GM12875 (cell line): ENCODE results near the gene LRP2.
"Not testable (repeated sequence)": the region's sequence is repeated elsewhere in the genome, so short reads cannot be mapped to it uniquely, and the experiment has no call there.

Source experiments
- H3K4me3 ChIP-seq: one replicate; pipeline ENCODE4 v1.5.1; 2011; ENCODE audit warnings: low read depth, low read length, control low read depth
- TF ChIP-seq, protein P1 (sequence below): IDR thresholded peaks from 2 replicates; pipeline ENCODE4 v1.5.1; 2011; ENCODE audit warnings: low read depth, mild to moderate bottlenecking, control low read depth, inconsistent platforms, low read length, moderate library complexity, borderline replicate concordance; ENCODE audit not compliant: insufficient read depth

Gene LRP2

DNA sequence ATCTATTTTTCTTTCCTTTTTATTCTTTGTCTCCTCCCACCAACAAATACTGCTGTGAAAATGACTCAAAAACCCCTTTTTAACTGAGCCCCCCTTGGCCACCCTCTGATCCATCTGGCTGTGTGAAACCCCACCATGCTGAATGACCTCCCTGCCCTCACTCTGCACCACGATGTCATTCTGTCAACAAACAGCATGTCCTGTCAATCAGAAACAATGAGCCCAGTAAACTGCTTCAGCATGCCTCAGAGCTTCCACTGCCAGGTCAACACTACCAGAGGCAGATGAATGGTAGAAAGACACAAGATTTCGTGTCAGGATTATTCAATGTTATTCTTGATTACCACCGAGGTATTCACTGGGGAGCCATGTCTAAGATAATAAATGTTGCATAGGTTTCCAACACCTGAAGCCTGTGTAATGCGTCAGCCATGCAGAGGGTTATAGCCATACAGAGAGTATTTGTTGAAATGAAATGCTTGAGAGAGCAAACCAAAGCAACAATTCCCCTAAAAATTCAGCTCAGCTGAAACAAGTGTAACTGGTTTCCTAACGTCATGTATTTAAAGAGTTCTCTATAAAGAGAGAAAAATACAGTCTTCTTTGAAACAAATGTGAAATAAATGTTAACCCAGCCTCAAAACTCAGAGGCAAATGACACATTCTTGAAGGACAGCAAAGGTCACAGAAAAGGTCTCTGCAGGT, 76.7 kb downstream of the LRP2 start:
- H3K4me3 ChIP-seq = no peak overlapping the region
- TF ChIP-seq, protein P1, sequence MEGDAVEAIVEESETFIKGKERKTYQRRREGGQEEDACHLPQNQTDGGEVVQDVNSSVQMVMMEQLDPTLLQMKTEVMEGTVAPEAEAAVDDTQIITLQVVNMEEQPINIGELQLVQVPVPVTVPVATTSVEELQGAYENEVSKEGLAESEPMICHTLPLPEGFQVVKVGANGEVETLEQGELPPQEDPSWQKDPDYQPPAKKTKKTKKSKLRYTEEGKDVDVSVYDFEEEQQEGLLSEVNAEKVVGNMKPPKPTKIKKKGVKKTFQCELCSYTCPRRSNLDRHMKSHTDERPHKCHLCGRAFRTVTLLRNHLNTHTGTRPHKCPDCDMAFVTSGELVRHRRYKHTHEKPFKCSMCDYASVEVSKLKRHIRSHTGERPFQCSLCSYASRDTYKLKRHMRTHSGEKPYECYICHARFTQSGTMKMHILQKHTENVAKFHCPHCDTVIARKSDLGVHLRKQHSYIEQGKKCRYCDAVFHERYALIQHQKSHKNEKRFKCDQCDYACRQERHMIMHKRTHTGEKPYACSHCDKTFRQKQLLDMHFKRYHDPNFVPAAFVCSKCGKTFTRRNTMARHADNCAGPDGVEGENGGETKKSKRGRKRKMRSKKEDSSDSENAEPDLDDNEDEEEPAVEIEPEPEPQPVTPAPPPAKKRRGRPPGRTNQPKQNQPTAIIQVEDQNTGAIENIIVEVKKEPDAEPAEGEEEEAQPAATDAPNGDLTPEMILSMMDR = no peak

GRCh38 chr2:169280502-169280901, 81.8 kb downstream of the LRP2 start:
- TF ChIP-seq, protein P1 = no peak
- no peak overlapping the region for H3K4me3 ChIP-seq

- TF ChIP-seq, protein P1 = no peak
- H3K4me3 ChIP-seq = no peak overlapping the region
Observed at GRCh38 chr2:169275696-169276444, 86.5 kb downstream of the LRP2 start.

DNA sequence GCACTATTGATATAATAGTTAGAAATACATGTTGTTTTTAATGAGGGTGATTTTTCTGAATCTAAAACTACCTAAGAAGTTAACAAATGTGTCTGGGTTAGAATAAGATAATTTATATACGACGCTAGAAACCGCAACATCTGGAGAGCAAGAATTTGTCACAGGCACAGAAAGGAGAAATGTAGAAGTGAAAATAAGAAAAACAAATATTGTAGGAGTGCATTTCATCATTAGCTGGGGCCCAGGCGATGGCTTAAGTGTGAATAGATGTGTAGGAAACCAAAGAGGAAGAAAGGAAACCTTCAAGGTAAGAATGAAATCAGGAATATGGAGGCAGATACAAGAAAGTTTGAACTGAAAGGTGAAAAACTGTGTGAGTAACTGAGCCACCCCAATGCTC, 90.3 kb downstream of the LRP2 start:
- H3K4me3 ChIP-seq = no peak overlapping the region
- TF ChIP-seq, protein P1 = no peak

DNA sequence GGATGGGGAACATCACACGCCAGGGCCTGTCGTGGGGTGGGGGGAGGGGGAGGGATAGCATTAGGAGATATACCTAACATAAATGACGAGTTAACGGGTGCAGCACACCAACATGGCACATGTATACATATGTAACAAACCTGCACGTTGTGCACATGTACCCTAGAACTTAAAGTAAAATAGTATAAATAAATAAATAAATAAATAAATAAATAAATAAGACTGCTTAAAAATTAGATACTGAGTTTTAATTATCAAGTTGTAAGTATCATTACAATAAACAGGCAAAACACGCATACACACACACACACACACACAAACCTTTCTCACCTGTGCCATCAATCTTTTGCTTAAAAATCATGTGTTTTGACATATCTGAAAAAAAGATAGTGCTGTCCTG, 91.8 kb downstream of the LRP2 start:
- H3K4me3 ChIP-seq = not testable (repeated sequence)

GRCh38 chr2:169265591-169265990, 96.7 kb downstream of the LRP2 start:
- TF ChIP-seq, protein P1 = no peak
- H3K4me3 ChIP-seq = no peak overlapping the region

- TF ChIP-seq, protein P1 = no peak
- H3K4me3 ChIP-seq = no peak overlapping the region
Observed at GRCh38 chr2:169260846-169261642, 101.3 kb downstream of the LRP2 start.
